Left cardiac atrium (tissue), 4 donors: Measurements from ENCODE around the gene AGPAT3. TPM values are rescaled to one million over a fixed set of nuclear protein-coding genes. Genes with fewer than 3 reads are reported as not detected.
"Not testable (repeated sequence)": the region's sequence is repeated elsewhere in the genome, so short reads cannot be mapped to it uniquely, and the experiment has no call there.

Experiments
- ATAC-seq, 2 donors: fragments of 200-7000 bp; cut with Tn5 transposase; one replicate each; pipeline ENCODE4 v1.9.1; 2020; ENCODE audit warnings: mild to moderate bottlenecking in 2 of 2, moderate library complexity in 2 of 2
- DNase-seq: peaks from one replicate; pipeline ENCODE4 v3.0.0-alpha.2; 2020
- intact Hi-C, 2 donors: fragments of 100-400 bp; cut with DNase I; formaldehyde crosslinking; loops; one replicate each; pipeline versions ENCODE4 v1.14.1 to v1.15.1; 2022 to 2023
- total RNA-seq, 2 donors: library from RNA; stranded (reverse); fragmentation: NEBNext Ultra II Directional; extraction: Animal tissue kit (Norgen Biotek cat#: 25700); gene quantifications; one replicate each; pipeline ENCODE4 v1.2.1, GENCODE V29; 2021
- donor health status: DM: no; HTN: yes; CAD: no.
- donor health status: DM: no; HTN: yes; CAD: no; lungs with severe emphysema.
- donor health status: DM: yes; HTN: yes; CAD: no.
- donor health status: Dilated cardiomyopathy.

AGPAT3 gene
- total RNA-seq, 2 donors from 2014 or later = 65.1 to 69.4 TPM

DNA sequence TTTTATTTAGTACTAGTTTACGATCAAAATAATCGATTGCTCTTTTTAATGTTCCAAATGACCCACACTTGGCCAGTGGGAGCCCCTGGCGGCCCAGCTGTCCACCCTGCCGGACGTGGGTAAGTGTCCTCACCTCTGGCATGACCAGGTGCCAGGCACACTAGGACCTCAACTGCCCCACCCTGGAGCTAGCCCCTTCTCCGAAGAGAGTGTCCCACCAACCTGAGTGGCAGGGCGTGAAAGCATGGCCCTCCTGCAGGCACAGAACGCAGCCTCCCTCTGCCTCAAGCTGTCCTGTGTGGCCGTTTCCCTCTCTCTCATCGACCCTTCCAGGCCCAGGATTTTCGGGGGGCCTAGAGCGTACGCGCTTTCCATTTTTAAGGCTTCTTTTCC lies 32.9 kb upstream of the AGPAT3 start:
- DNase-seq (no peak), ATAC-seq (no peak)
- intact Hi-C loops = no loop called here

- no peak for DNase-seq
- no peak for ATAC-seq
- intact Hi-C loops = no loop called here
Observed at GRCh38 chr21:43832648-43833047, 32.4 kb upstream of the AGPAT3 start.

DNA sequence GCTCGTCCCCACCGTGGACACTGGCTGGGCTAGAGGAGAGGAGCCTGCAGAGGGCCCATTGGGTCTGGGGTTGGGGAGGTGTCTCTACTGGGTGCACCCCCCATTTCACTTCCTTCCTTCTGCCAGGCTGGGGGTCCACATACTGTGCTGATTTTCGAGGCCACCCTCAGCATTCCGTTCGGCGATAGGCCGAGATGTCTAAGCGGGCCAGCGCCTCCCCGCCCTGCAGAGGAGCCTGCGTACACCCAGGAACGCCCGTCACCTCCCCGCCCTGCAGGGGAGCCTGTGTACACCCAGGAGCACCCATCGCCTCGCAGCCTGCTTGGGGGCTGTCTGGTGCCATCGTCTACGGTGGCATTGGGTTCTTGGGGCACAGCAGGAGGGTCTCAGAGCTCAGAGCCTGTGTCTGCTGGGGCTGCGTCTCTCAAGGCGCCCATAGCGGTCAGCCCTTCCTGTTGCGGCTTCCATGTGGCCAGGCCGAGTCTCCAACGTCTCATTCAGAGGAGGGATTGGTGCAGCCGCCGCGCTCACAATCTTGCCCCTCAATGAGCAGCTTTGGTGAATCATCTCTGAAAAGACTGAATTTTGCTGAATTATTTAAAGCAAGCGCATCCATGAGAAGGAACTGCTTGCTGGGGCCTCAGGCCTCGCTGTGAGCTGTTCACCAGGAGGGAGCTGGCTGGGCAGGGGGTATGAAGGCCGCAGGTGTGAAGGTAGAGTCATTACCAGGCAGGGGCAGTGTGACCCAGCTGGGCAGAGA lies 30.7 kb upstream of the AGPAT3 start:
- ATAC-seq (peak in 1 of 2 donors; percentile 13), DNase-seq (no peak)
- intact Hi-C loops = no loop called here

DNA sequence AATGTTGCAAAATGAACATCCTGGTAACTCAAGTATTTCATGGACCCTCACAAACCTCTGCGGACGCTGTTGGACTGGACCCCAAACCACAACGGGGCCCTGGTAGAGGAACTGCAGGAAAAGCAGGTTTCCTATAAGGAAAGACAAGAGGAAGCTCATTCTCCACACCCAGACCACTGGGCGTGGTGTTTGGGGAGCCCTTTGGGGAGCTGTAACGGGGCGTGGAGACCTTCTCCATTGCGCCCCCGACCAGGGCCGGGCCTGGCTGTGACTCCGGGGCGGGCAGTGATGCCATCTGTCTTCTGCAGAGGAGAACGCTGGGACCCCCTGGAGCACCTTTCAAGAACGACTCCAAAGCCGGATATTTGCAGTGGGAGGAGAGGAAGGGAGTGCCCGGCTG lies 30.0 kb upstream of the AGPAT3 start:
- intact Hi-C loops = no loop called here
- no peak for DNase-seq
- no peak for ATAC-seq

DNA sequence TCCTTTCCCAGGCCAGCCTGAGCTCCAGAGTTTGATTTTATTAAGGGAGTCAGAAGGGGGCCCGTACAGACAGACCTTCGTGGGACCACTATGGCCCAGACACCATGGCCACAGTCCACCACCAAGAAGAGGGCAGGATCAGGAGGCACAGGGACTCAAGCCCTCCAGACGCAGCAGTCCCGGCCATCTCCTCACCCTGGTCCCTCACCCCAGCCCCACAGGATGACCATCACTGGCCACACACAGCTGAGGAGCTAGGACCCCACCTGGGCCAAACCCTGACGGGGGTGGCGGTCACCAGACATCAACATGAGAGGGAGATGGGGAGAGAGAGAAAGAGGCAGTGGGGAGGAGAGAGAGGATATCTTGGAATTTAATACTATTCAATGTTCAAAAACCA lies 29.2 kb upstream of the AGPAT3 start:
- DNase-seq (no peak), ATAC-seq (no peak)
- intact Hi-C loops = no loop called here

DNA sequence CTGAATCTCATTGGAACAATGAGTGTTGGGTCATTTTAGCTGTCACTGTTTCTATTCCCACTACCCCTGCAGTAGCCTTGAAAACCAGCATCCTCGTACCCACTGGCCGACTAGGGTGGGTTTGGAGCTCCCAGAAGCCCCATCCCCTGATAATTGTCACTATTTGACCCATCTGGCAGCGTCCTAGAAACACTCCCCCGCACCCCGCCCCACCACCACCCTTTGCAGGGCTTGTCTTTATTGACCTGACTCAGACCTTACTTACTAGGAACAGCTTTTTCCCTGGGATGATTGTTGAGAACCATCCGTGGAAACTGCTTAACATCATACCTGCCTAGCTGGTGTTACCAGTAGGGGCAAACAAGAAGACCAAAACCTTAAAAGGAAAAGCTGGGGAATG lies 28.4 kb upstream of the AGPAT3 start:
- intact Hi-C loops = no loop called here
- DNase-seq (no peak), ATAC-seq (no peak)

DNA sequence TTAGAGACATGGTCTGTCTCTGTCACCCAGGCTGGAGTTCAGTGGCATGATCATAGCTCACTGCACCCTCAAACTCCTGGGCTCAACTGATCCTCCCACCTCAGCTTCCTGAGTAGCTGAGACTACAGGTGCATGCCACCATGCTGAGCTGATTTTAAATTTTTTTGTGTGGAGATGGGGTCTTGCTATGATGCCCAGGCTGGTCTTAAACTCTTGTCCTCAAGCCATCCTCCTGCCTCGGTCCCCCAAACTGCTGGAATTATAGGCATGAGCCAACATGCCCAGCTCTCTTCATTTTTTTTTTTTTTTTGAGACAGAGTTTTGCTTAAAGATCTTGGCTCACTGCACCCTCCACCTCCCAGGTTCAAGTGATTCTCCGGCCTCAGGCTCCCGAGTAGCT lies 24.8 kb upstream of the AGPAT3 start:
- DNase-seq (no peak), ATAC-seq (no peak)
- intact Hi-C loops = no loop called here

DNA sequence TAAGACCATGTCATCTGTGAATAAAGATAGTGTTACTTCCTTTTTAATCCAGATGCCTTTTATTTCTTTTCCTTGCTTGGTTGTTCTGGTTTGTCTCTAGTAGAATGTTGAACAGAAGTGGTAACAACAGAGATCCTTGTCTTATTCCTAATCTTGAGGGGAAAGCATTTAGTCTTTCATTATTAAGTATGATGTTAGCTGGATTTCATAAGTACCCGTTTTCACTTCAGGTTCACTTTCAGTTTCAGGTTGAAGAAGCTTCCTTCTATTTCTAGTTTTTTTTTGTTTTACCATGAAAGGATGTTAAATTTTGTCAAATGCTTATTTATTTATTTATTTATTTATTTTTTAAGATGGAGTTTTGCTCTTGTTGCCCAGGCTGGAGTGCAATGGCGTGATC lies 22.3 kb upstream of the AGPAT3 start:
- DNase-seq = no peak
- ATAC-seq = no peak
- intact Hi-C loops = no loop called here

DNA sequence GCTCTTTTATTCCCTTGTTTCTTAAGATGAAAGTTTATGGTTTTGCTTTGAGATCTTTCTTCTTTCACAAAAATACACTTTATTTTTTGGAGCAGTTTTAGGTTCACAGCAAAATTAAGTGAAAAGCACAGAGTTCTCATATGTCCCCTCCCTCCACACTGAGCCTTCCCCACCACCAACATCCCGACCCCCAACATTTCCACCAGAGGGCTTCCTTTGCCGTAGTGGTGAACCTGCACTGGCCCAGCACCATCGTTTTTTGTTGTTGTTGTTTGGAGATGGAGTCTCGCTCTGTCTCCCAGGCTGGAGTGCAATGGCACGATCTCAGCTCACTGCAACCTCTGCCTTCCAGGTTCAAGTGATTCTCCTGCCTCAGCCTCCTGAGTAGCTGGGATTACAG lies 20.1 kb upstream of the AGPAT3 start:
- ATAC-seq, DNase-seq, intact Hi-C loops: not testable (repeated sequence)

- no peak for ATAC-seq
- intact Hi-C loops = no loop called here
- DNase-seq = no peak
Observed at GRCh38 chr21:43845386-43845785, 19.6 kb upstream of the AGPAT3 start.

DNA sequence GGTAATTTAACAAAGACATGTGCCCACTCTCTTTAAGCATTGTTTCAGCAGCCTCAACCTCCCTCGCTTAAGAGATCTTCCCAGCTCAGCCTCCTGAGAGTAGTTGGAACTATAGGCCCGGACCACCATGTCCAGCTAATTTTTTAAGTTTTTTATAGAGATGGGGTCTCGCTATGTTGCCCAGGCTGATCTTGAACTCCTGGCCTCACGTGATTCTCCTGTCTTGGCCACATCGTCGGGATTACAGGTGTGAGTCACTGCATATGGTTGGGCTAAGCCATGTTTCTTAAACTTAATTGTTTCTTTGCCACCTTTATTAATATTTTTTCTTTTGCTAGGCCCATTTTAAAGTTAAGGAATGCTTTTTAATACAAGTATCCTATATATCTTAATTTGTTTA lies 18.6 kb upstream of the AGPAT3 start:
- DNase-seq (no peak), ATAC-seq (no peak)
- intact Hi-C loops = no loop called here

GRCh38 chr21:43847301-43847700 lies 17.7 kb upstream of the AGPAT3 start:
- intact Hi-C loops = no loop called here
- DNase-seq = no peak
- no peak for ATAC-seq

- ATAC-seq (no peak), DNase-seq (no peak)
- intact Hi-C loops = no loop called here
Observed at GRCh38 chr21:43848771-43849170, 16.3 kb upstream of the AGPAT3 start.

- ATAC-seq (peak in 1 of 2 donors; percentile 27), DNase-seq (no peak)
- intact Hi-C loops = no loop called here
Observed at GRCh38 chr21:43849532-43850299, 15.3 kb upstream of the AGPAT3 start.

DNA sequence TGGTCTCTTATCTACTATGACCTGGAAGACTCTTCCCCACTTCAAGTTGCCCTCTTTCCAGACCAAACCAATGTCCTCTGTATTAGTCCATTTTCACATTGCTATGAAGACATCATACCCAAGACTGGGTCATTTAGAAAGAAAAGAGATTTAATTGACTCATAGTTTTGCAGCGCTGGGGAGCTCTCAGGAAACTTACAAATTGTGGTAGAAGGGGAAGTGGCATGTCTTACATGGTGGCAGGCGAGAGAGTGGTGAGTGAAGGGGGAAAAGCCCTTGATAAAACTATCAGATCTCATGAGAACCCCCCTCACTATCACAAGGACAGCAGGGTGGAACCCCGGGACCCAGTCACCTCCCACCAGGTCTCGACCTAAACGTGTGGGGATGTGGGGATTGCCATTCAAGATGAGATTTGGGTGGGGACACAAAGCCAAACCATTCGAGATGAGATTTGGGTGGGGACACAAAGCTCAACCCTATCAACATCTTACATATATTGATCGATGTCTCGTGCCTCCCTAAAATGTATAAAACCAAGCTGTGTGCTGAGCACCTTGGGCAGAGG lies 14.2 kb upstream of the AGPAT3 start:
- intact Hi-C loops = no loop called here
- DNase-seq (no peak), ATAC-seq (no peak)

DNA sequence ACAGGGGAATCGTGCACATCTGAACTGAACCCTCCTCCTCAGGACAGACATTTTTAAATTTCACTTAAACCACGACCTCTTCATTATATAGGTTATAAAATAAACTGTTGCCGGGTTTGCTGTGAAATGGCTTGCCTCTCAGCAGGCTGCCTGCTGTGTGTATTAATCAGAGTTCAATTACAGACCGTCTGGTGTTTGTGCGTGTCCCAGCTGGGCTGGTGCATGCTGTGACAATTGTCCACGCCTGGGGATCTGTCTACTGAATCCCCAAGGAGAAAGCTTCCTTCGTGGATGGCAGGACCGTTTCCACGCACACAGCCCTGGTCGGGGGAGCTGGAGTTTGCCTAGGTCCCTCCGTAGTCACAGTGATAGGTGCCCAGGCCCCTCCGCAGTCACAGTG lies 13.4 kb upstream of the AGPAT3 start:
- intact Hi-C loops = no loop called here
- DNase-seq = no peak
- ATAC-seq = no peak

DNA sequence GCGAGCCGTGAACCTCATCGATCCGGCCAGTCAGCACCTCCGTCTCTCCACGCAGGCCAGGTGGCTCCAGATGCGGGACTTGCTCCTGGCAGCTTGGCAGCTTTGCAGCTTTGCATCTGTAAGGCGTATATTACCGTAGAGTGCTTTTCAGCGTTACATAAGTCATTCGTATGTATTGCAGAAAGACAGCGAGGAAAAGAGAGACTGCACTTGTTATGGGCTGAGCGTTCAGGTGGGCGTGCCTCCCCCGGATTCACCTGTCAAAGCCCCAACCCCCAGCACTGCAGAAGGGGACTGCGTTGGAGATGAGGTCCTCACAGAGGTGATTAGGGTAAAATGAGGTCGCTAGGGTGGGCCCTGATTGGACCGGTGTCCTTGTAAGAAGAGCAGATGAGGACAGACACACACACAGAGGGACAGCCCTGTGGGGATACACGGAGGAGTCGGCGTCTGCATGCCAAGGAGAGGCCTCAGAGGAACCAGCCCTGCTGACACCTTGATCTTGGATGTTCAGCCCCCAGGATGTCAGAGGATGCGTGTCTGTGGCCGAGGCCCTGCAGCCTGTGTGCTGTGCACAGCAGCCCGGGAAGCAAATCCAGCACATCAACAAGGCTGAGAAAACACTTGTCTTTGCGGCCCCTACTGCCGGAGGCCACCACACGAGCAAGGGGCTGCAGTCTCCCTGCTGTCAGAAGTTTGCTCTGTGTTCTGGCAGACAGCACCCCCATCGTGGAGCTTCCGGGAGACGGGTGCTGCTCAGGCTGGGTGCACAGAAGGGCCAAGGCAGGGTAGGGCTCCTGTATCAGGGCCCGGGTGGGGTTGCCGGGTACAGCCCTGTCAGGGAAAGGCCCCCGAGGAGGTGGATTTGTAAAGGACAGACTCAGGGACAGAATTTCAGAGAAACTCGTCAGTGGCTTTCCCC lies 10.9 kb upstream of the AGPAT3 start:
- intact Hi-C loops = no loop called here
- ATAC-seq = no peak
- no peak for DNase-seq

GRCh38 chr21:43854773-43855633 lies 10.0 kb upstream of the AGPAT3 start:
- intact Hi-C loops = no loop called here
- no peak for DNase-seq
- ATAC-seq = peak in 1 of 2 donors; percentile 59

- ATAC-seq (no peak), DNase-seq (no peak)
- intact Hi-C loops = no loop called here
Observed at GRCh38 chr21:43855955-43856354, 9.1 kb upstream of the AGPAT3 start.
